B cell (primary cell): ENCODE measurements around the gene ELMO1. TPM values are rescaled to one million over a fixed set of nuclear protein-coding genes. Genes with fewer than 3 reads are reported as not detected.

Experiments
- ATAC-seq: fragments of 200-7000 bp; cut with Tn5 transposase; one replicate; pipeline ENCODE4 v1.10.0; 2021; ENCODE audit warnings: low read depth, mild to moderate bottlenecking, moderate number of reproducible peaks, moderate library complexity
- CTCF ChIA-PET: fragments of 350-600 bp; sonication (Branson Sonifier 250); formaldehyde crosslinking; loops from one replicate; lab custom pipeline; 2021; ENCODE audit warnings: antibody characterized with exemption, inconsistent platforms; lab: Charles Lee
- POLR2A ChIA-PET: fragments of 350-600 bp; sonication (Branson Sonifier 250); formaldehyde crosslinking; loops from one replicate; lab custom pipeline; 2021; ENCODE audit warnings: antibody characterized with exemption; lab: Charles Lee
- DNase-seq: peaks from one replicate; pipeline ENCODE4 v3.0.0; 2013
- H2AFZ ChIP-seq: 2 replicates; pipeline ENCODE4 v1.6.1; 2012; ENCODE audit warnings: mild to moderate bottlenecking, low read depth, low read length; ENCODE audit not compliant: insufficient read depth, poor library complexity, severe bottlenecking
- H3K27ac ChIP-seq, 2 donors: 1 replicate in 1 of 2; 2 replicates in 1 of 2; pipeline ENCODE4 v1.5.1; 2012 to 2013; ENCODE audit warnings: low read length in 2 of 2, mild to moderate bottlenecking in 2 of 2, moderate library complexity in 1 of 2
- H3K27me3 ChIP-seq, 4 experiments: fragments of 200-600 bp in 1 of 4; sonication (generic) in 1 of 4; replicated peaks in 1 of 4; 1 replicate in 2 of 4; 2 replicates in 2 of 4; pipeline versions ENCODE4 v1.6.1 to v1.7.0; 2013 to 2016; ENCODE audit warnings: low read length in 3 of 4, mild to moderate bottlenecking in 2 of 4, mixed read lengths in 1 of 4, moderate library complexity in 1 of 4; ENCODE audit not compliant: insufficient read depth in 4 of 4, control insufficient read depth in 3 of 4; ENCODE audit errors: control extremely low read depth in 1 of 4
- H3K36me3 ChIP-seq, 2 experiments: replicated peaks in 1 of 2; 1 replicate in 1 of 2; 2 replicates in 1 of 2; pipeline versions ENCODE4 v1.6.1 to v1.7.1; 2013; ENCODE audit warnings: low read length in 1 of 2; ENCODE audit not compliant: insufficient read depth in 2 of 2, control insufficient read depth in 1 of 2; ENCODE audit errors: control extremely low read depth in 1 of 2, extremely low read depth in 1 of 2
- H3K4me1 ChIP-seq, 2 donors: fragments of 200-600 bp in 1 of 2; sonication (generic) in 1 of 2; 1 replicate in 1 of 2; 2 replicates in 1 of 2; pipeline versions ENCODE4 v1.5.1 to v1.6.1; 2013 to 2017; ENCODE audit warnings: low read length in 2 of 2; ENCODE audit not compliant: control insufficient read depth in 2 of 2, insufficient read depth in 2 of 2
- H3K4me2 ChIP-seq: replicated peaks from 2 replicates; pipeline ENCODE3; 2012; ENCODE audit warnings: mild to moderate bottlenecking, low read depth, low read length; ENCODE audit not compliant: poor library complexity, severe bottlenecking
- H3K4me3 ChIP-seq, 5 experiments: fragments of 200-600 bp in 1 of 5; sonication (generic) in 1 of 5; 1 replicate in 3 of 5; 2 replicates in 2 of 5; pipeline versions ENCODE4 v1.5.1 to v1.7.0; 2011 to 2016; ENCODE audit warnings: low read length in 4 of 5, mild to moderate bottlenecking in 4 of 5, low read depth in 2 of 5, control low read depth in 1 of 5, moderate library complexity in 1 of 5; ENCODE audit not compliant: insufficient read depth in 1 of 5; ENCODE audit errors: control extremely low read depth in 1 of 5, extremely low read depth in 1 of 5
- H3K79me2 ChIP-seq: fragments of 200-600 bp; sonication (generic); one replicate; pipeline ENCODE4 v1.6.0; 2016; ENCODE audit warnings: low read length; ENCODE audit not compliant: control insufficient read depth, insufficient read depth
- H3K9ac ChIP-seq: fragments of 200-600 bp; sonication (generic); 2 replicates; pipeline ENCODE4 v1.6.1; 2017; ENCODE audit warnings: mild to moderate bottlenecking, low read length, moderate library complexity
- H3K9me3 ChIP-seq, 3 donors: one replicate each; pipeline versions ENCODE4 v1.6.1 to v1.7.1; 2013; ENCODE audit warnings: low read length in 2 of 3; ENCODE audit not compliant: control insufficient read depth in 2 of 3, insufficient read depth in 1 of 3; ENCODE audit errors: control extremely low read depth in 1 of 3
- H4K20me1 ChIP-seq: 2 replicates; pipeline ENCODE4 v1.6.0; 2012; ENCODE audit warnings: mild to moderate bottlenecking, low read length; ENCODE audit not compliant: insufficient read depth, control insufficient read depth, poor library complexity, severe bottlenecking
- H3K27ac Mint-ChIP-seq: one replicate; pipeline ENCODE4 v1.8.0; 2021; ENCODE audit warnings: mixed read lengths
- H3K27me3 Mint-ChIP-seq: one replicate; pipeline ENCODE4 v1.8.0; 2021; ENCODE audit warnings: mixed read lengths
- H3K4me1 Mint-ChIP-seq: one replicate; pipeline ENCODE4 v1.8.0; 2021; ENCODE audit warnings: mixed read lengths
- H3K4me3 Mint-ChIP-seq: one replicate; pipeline ENCODE4 v1.8.0; 2021; ENCODE audit warnings: mixed read lengths
- H3K9me3 Mint-ChIP-seq: one replicate; pipeline ENCODE4 v1.8.0; 2022; ENCODE audit warnings: mixed read lengths; ENCODE audit not compliant: insufficient read depth
- EZH2 ChIP-seq: IDR thresholded peaks from 2 replicates; pipeline ENCODE4 v1.6.1; 2012; ENCODE audit warnings: borderline replicate concordance, low read depth, mild to moderate bottlenecking, moderate library complexity, low read length; ENCODE audit not compliant: insufficient read depth, poor library complexity, severe bottlenecking
- WGBS: methylation state at CpG from one replicate; pipeline ENCODE4 v1.1.5; 2013; ENCODE audit warnings: missing lambda C conversion rate; ENCODE audit not compliant: insufficient coverage; 5-methylcytosine and 5-hydroxymethylcytosine counted together
- intact Hi-C: fragments of 100-400 bp; cut with micrococcal nuclease; formaldehyde crosslinking; loops from one replicate; pipeline ENCODE4 v1.10.0; 2022
- polyA plus RNA-seq: library from polyadenylated mRNA; depleted of rRNA; stranded (reverse); fragments of >200 nt; gene quantifications from 2 replicates; pipeline ENCODE4 v1.2.3, GENCODE V29; 2012
- total RNA-seq, 2 donors: library from RNA; stranded (reverse); fragments of 120-200 nt in 1 of 2; gene quantifications; 1 replicate in 1 of 2; 2 replicates in 1 of 2; pipeline versions ENCODE4 v1.2.3 to v1.2.4, GENCODE V29; 2013 to 2022
- TF ChIP-seq, protein P1 (sequence below): fragments of 200-600 bp; IDR thresholded peaks from one replicate; pipeline ENCODE4 v1.8.0; 2022; ENCODE audit warnings: antibody characterized with exemption, mild to moderate bottlenecking

ELMO1 gene
- total and polyA plus RNA-seq, 2 donors (not counting 1 experiment from before 2014, with no cell fraction given), result 44.7 to 177 TPM

DNA sequence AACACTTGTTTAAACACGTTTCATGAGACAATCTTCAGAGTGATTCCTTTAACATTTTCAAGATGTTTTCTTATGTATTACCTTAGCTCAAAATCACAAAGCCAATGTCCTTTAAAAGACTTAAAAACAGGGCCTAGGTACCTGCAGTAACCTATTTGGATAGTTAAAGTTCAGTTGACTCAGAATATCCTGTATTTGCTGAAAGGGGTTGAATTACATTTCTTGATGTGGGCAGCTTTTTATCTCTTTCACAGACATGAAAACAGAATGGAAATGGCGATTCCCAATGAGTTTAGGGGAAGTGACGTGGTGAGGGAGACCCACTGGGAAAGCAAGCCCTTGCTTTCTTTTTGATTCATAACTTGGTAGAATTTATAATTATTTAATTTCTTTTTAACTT, 400.0 kb downstream of the ELMO1 start:
- WGBS, result no CpG with 5 or more reads among the region's 3 CpGs
- POLR2A ChIA-PET, result no interaction called here
- Histone ChIP-seq H3K9ac (no peak overlapping the region), H4K20me1 (peaks cover 16% of the 10 kb centered on the region), H3K27ac (no peak overlapping the region), H2AFZ (no peak overlapping the region), H3K27me3 (no peaks in the 10 kb centered on the region), H3K4me3 (no peak overlapping the region), H3K4me2 (no peak overlapping the region), H3K4me1 (peaks cover 6 to 8% of the 10 kb centered on the region in 2 donors), H3K79me2 (no peaks in the 10 kb centered on the region), H3K36me3 (no peaks in the 10 kb centered on the region), H3K9me3 (no peaks in the 10 kb centered on the region)
- no peaks in the 10 kb centered on the region for H3K9me3 Mint-ChIP-seq
- CTCF ChIA-PET, result no interaction called here
- no peak overlapping the region for H3K27ac Mint-ChIP-seq
- DNase-seq (no peak), ATAC-seq (no peak)
- intact Hi-C loops, result no loop called here
- H3K4me1 Mint-ChIP-seq, result peaks cover 27% of the 10 kb centered on the region
- no peak overlapping the region for H3K4me3 Mint-ChIP-seq
- no peaks in the 10 kb centered on the region for H3K27me3 Mint-ChIP-seq
- TF ChIP-seq, protein P1, sequence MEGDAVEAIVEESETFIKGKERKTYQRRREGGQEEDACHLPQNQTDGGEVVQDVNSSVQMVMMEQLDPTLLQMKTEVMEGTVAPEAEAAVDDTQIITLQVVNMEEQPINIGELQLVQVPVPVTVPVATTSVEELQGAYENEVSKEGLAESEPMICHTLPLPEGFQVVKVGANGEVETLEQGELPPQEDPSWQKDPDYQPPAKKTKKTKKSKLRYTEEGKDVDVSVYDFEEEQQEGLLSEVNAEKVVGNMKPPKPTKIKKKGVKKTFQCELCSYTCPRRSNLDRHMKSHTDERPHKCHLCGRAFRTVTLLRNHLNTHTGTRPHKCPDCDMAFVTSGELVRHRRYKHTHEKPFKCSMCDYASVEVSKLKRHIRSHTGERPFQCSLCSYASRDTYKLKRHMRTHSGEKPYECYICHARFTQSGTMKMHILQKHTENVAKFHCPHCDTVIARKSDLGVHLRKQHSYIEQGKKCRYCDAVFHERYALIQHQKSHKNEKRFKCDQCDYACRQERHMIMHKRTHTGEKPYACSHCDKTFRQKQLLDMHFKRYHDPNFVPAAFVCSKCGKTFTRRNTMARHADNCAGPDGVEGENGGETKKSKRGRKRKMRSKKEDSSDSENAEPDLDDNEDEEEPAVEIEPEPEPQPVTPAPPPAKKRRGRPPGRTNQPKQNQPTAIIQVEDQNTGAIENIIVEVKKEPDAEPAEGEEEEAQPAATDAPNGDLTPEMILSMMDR, result no peak
- TF ChIP-seq EZH2, result no peak

DNA sequence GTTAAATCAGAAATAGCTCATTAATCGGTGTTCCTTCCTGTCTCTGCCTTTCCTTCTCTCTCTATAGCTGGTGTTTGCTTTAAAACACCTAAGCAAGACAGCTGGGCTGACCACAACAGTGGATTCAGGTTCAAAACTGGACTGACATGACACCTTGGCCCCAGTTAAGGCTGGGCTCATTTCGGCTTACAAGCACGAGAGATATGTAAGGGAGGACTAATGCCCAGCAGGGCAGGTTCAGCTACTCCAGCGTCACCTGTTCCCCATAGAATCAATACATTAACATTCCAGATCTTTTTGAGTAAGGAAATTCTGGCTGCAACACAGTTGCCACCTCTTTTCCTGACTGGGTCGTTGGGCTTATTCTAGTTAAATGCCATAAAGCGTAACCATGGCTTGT, 401.4 kb downstream of the ELMO1 start:
- no peak overlapping the region for H3K4me2 ChIP-seq
- 94% methylated on average over 4 of the region's 6 CpGs for WGBS
- H3K27ac Mint-ChIP-seq, result no peak overlapping the region

More for the DNA sequence above, 401.4 kb downstream of the ELMO1 start:
- Histone ChIP-seq H4K20me1 (peaks cover 11% of the 10 kb centered on the region), H3K27ac (no peak overlapping the region), H3K27me3 (no peaks in the 10 kb centered on the region), H3K4me3 (no peak overlapping the region), H3K9ac (no peak overlapping the region), H3K4me1 (peaks cover 6 to 8% of the 10 kb centered on the region in 2 donors), H3K79me2 (no peaks in the 10 kb centered on the region), H2AFZ (no peak overlapping the region), H3K36me3 (no peaks in the 10 kb centered on the region), H3K9me3 (no peaks in the 10 kb centered on the region)
- POLR2A ChIA-PET, result no interaction called here
- ATAC-seq (no peak), DNase-seq (no peak)
- Mint-ChIP-seq H3K9me3 (peaks cover 3% of the 10 kb centered on the region), H3K4me1 (peaks cover 27% of the 10 kb centered on the region), H3K27me3 (no peaks in the 10 kb centered on the region), H3K4me3 (no peak overlapping the region)
- intact Hi-C loops, result no loop called here
- CTCF ChIA-PET, result interaction anchor here (0.7 to 1.2 kb wide), 2 partner anchors 15 to 135 kb away, joined by 3 read pairs; no protein-coding TSS in a partner anchor
- no peak for TF ChIP-seq EZH2
- TF ChIP-seq, protein P1, result no peak
